IMR-90 (cell line): ENCODE measurements around the gene ADPGK.

Experiments
- CTCF ChIP-seq: conservative IDR thresholded peaks from 2 replicates; pipeline ENCODE4 v1.5.1; 2012; ENCODE audit warnings: mild to moderate bottlenecking, low read depth, low read length, improper control_type of control experiment
- POLR2A ChIP-seq: IDR thresholded peaks from 2 replicates; pipeline ENCODE4 v1.6.1; 2012; ENCODE audit warnings: mild to moderate bottlenecking, low read depth, low read length

- TF ChIP-seq CTCF (no peak), POLR2A (no peak)
These were observed 35.1 kb upstream of the ADPGK start for GRCh38 chr15:72818632-72819031.
